HEK293 (cell line): ENCODE data around the gene PPP1R14B.

ENCODE experiments used
- CTCF ChIA-PET: fragments of 350-600 bp; formaldehyde crosslinking; extraction: SDS; loops from one replicate; lab custom pipeline; 2021; ENCODE audit warnings: antibody characterized with exemption; lab: Yijun Ruan, JAX
- POLR2A ChIA-PET: fragments of 300-600 bp; formaldehyde crosslinking; extraction: SDS; loops from one replicate; lab custom pipeline; 2020; ENCODE audit warnings: antibody characterized with exemption, inconsistent platforms; lab: Yijun Ruan, JAX
- H3K27ac ChIP-seq: fragments of 200-500 bp; sonication (Bioruptor generic); 2 replicates; pipeline ENCODE4 v1.5.1; 2014; ENCODE audit warnings: low read depth, low read length, control low read depth, inconsistent platforms; ENCODE audit errors: extremely low read depth
- H3K36me3 ChIP-seq, 2 experiments: fragments of 200-500 bp in 1 of 2; sonication (Bioruptor generic) in 1 of 2; 1 replicate in 1 of 2; 2 replicates in 1 of 2; pipeline ENCODE4 v1.5.1; 2014 to 2017; ENCODE audit warnings: inconsistent platforms in 2 of 2, low read length in 2 of 2; ENCODE audit not compliant: control insufficient read depth in 2 of 2, insufficient read depth in 1 of 2
- H3K4me1 ChIP-seq: fragments of 200-500 bp; sonication (Bioruptor generic); 2 replicates; pipeline ENCODE4 v1.5.1; 2014; ENCODE audit warnings: mild to moderate bottlenecking, low read length, inconsistent platforms; ENCODE audit not compliant: control insufficient read depth, insufficient read depth
- H3K4me3 ChIP-seq: 2 replicates; pipeline ENCODE4 v1.5.1; 2011; ENCODE audit warnings: low read depth, mild to moderate bottlenecking, control low read depth, low read length, moderate library complexity
- H3K9me3 ChIP-seq: fragments of 200-500 bp; sonication (Bioruptor generic); 2 replicates; pipeline ENCODE4 v1.5.1; 2014; ENCODE audit warnings: low read depth, low read length, inconsistent platforms; ENCODE audit not compliant: control insufficient read depth, insufficient read depth
- ELK4 ChIP-seq: IDR thresholded peaks from 2 replicates; pipeline ENCODE4 v1.6.1; 2011; ENCODE audit warnings: mild to moderate bottlenecking, low read depth, low read length, borderline replicate concordance
- GLI2 ChIP-seq: fragments of 450-650 bp; formaldehyde crosslinking; IDR thresholded peaks from 2 replicates; pipeline ENCODE4; 2017; ENCODE audit warnings: missing biosample characterization, missing genetic modification characterization, low read depth, borderline replicate concordance
- HOXC10 ChIP-seq: sonication (generic); formaldehyde crosslinking; IDR thresholded peaks from 2 replicates; pipeline ENCODE4 v1.8.1; 2023; ENCODE audit warnings: mild to moderate bottlenecking, missing genetic modification reagents
- KLF1 ChIP-seq: fragments of 450-650 bp; formaldehyde crosslinking; IDR thresholded peaks from 2 replicates; pipeline ENCODE4 v1.5.1; 2016; ENCODE audit warnings: missing biosample characterization, missing genetic modification characterization
- PRDM6 ChIP-seq: fragments of 450-650 bp; formaldehyde crosslinking; IDR thresholded peaks from 2 replicates; pipeline ENCODE4 v1.5.1; 2017; ENCODE audit warnings: missing biosample characterization, missing genetic modification characterization
- SALL2 ChIP-seq: fragments of 450-650 bp; formaldehyde crosslinking; IDR thresholded peaks from 2 replicates; pipeline ENCODE4 v1.5.0; 2017; ENCODE audit warnings: missing biosample characterization, mild to moderate bottlenecking, missing genetic modification characterization, borderline replicate concordance
- YY2 ChIP-seq: fragments of 450-650 bp; formaldehyde crosslinking; IDR thresholded peaks from 2 replicates; pipeline ENCODE4 v1.5.1; 2016; ENCODE audit warnings: missing biosample characterization, missing genetic modification characterization
- ZFP37 ChIP-seq: fragments of 450-650 bp; formaldehyde crosslinking; IDR thresholded peaks from 2 replicates; pipeline ENCODE4 v1.5.1; 2016; ENCODE audit warnings: missing biosample characterization, missing genetic modification characterization
- ZIC2 ChIP-seq: fragments of 450-650 bp; formaldehyde crosslinking; IDR thresholded peaks from 2 replicates; pipeline ENCODE4 v1.5.1; 2016; ENCODE audit warnings: missing biosample characterization, missing genetic modification characterization
- ZNF133 ChIP-seq: fragments of 450-650 bp; formaldehyde crosslinking; IDR thresholded peaks from 2 replicates; pipeline ENCODE4 v1.5.1; 2016; ENCODE audit warnings: missing biosample characterization, missing genetic modification characterization
- ZNF157 ChIP-seq: fragments of 450-650 bp; formaldehyde crosslinking; IDR thresholded peaks from 2 replicates; pipeline ENCODE4 v1.5.1; 2016; ENCODE audit warnings: missing biosample characterization, missing genetic modification characterization
- ZNF175 ChIP-seq: fragments of 450-650 bp; formaldehyde crosslinking; IDR thresholded peaks from 2 replicates; pipeline ENCODE4 v1.5.1; 2016; ENCODE audit warnings: missing biosample characterization, missing genetic modification characterization
- ZNF18 ChIP-seq: fragments of 450-650 bp; formaldehyde crosslinking; IDR thresholded peaks from 2 replicates; pipeline ENCODE4 v1.5.1; 2016; ENCODE audit warnings: missing biosample characterization, missing genetic modification characterization
- ZNF184 ChIP-seq: fragments of 450-650 bp; IDR thresholded peaks from 2 replicates; pipeline ENCODE4 v1.5.1; 2018; ENCODE audit warnings: missing biosample characterization, mild to moderate bottlenecking, missing genetic modification characterization
- ZNF214 ChIP-seq: fragments of 450-650 bp; formaldehyde crosslinking; IDR thresholded peaks from 2 replicates; pipeline ENCODE4 v1.5.1; 2017; ENCODE audit warnings: missing biosample characterization, mild to moderate bottlenecking, missing genetic modification characterization, borderline replicate concordance
- ZNF292 ChIP-seq: fragments of 450-650 bp; formaldehyde crosslinking; IDR thresholded peaks from 2 replicates; pipeline ENCODE4 v1.5.1; 2016; ENCODE audit warnings: low read depth, missing biosample characterization, missing genetic modification characterization, borderline replicate concordance
- ZNF391 ChIP-seq: fragments of 450-650 bp; formaldehyde crosslinking; IDR thresholded peaks from 2 replicates; pipeline ENCODE4 v1.5.1; 2016; ENCODE audit warnings: low read depth, missing biosample characterization, missing genetic modification characterization, borderline replicate concordance
- ZNF404 ChIP-seq: fragments of 450-650 bp; formaldehyde crosslinking; IDR thresholded peaks from 2 replicates; pipeline ENCODE4 v1.5.1; 2017; ENCODE audit warnings: missing biosample characterization, missing genetic modification characterization
- ZNF48 ChIP-seq: fragments of 450-650 bp; formaldehyde crosslinking; IDR thresholded peaks from 2 replicates; pipeline ENCODE4 v1.5.1; 2016; ENCODE audit warnings: missing biosample characterization, missing genetic modification characterization
- ZNF510 ChIP-seq: fragments of 450-650 bp; formaldehyde crosslinking; IDR thresholded peaks from 2 replicates; pipeline ENCODE4 v1.5.1; 2018; ENCODE audit warnings: mild to moderate bottlenecking, missing genetic modification characterization, missing biosample characterization; ENCODE audit not compliant: insufficient replicate concordance
- ZNF514 ChIP-seq: fragments of 450-650 bp; formaldehyde crosslinking; IDR thresholded peaks from 2 replicates; pipeline ENCODE4 v1.5.1; 2016; ENCODE audit warnings: missing biosample characterization, missing genetic modification characterization
- ZNF530 ChIP-seq: fragments of 450-650 bp; formaldehyde crosslinking; IDR thresholded peaks from 2 replicates; pipeline ENCODE4 v1.5.1; 2016; ENCODE audit warnings: low read depth, missing biosample characterization, missing genetic modification characterization
- ZNF629 ChIP-seq: fragments of 450-650 bp; formaldehyde crosslinking; IDR thresholded peaks from 2 replicates; pipeline ENCODE4 v1.5.1; 2017; ENCODE audit warnings: missing biosample characterization, missing genetic modification characterization
- ZNF660 ChIP-seq: fragments of 450-650 bp; IDR thresholded peaks from 2 replicates; pipeline ENCODE4 v1.5.1; 2018; ENCODE audit warnings: missing biosample characterization, mild to moderate bottlenecking, missing genetic modification characterization
- ZNF670 ChIP-seq: fragments of 450-650 bp; formaldehyde crosslinking; IDR thresholded peaks from 2 replicates; pipeline ENCODE4 v1.5.1; 2016; ENCODE audit warnings: missing biosample characterization, missing genetic modification characterization, low read depth
- ZNF76 ChIP-seq: fragments of 450-650 bp; formaldehyde crosslinking; IDR thresholded peaks from 2 replicates; pipeline ENCODE4; 2016; ENCODE audit warnings: low read depth, missing biosample characterization, missing genetic modification characterization, borderline replicate concordance
- ZNF768 ChIP-seq: fragments of 450-650 bp; formaldehyde crosslinking; IDR thresholded peaks from 2 replicates; pipeline ENCODE4 v1.5.1; 2018; ENCODE audit warnings: missing biosample characterization, mild to moderate bottlenecking, missing genetic modification characterization
- ZSCAN30 ChIP-seq: fragments of 450-650 bp; IDR thresholded peaks from 2 replicates; pipeline ENCODE4 v1.5.1; 2018; ENCODE audit warnings: missing biosample characterization, mild to moderate bottlenecking, missing genetic modification characterization, moderate library complexity
- TF ChIP-seq, protein P1 (sequence below): fragments of 450-650 bp; formaldehyde crosslinking; IDR thresholded peaks from 2 replicates; pipeline ENCODE4 v1.5.1; 2016; ENCODE audit warnings: missing biosample characterization, missing genetic modification characterization
- TF ChIP-seq, protein P2 (sequence below): fragments of 450-650 bp; formaldehyde crosslinking; IDR thresholded peaks from 2 replicates; pipeline ENCODE4 v1.5.1; 2016; ENCODE audit warnings: missing biosample characterization, missing genetic modification characterization

The PPP1R14B gene

GRCh38 chr11:64230171-64230984 lies 16.4 kb downstream of the PPP1R14B start, which contains the start of gene DNAJC4:
DNAJC4 (plus strand) TSS chr11:64230548; CDS start chr11:64230855, 307 bp downstream.
- peak within 1 kb of the TSS; percentile 71 for H3K4me3 ChIP-seq
- peaks cover 1% of the 10 kb centered on the region; the same call in 1 of the 2 replicates for H3K4me1 ChIP-seq
- H3K27ac ChIP-seq, result peak within 1 kb of the TSS; percentile 42; the same call in 1 of the 2 replicates
- POLR2A ChIA-PET, result interaction anchor here (0.8 to 0.9 kb wide), 2 partner anchors 10 to 54 kb away, joined by 3 read pairs; partner anchors contain the start of gene BAD
- no peaks in the 10 kb centered on the region for H3K9me3 ChIP-seq
- CTCF ChIA-PET, result interaction anchor here (0.6 to 1.7 kb wide), 4 partner anchors 13 to 1524 kb away, joined by 4 to 8 read pairs (median 5); no protein-coding TSS in a partner anchor
- no peaks in the 10 kb centered on the region for H3K36me3 ChIP-seq
- no peak for TF ChIP-seq ZNF18 (tag by site-specific recombination)
- TF ChIP-seq ZNF660, result no peak
- no peak for TF ChIP-seq ZNF391
- no peak for TF ChIP-seq GLI2
- TF ChIP-seq ZNF768 (tag by site-specific recombination), result no peak
- TF ChIP-seq ZNF48 (tag by site-specific recombination), result no peak
- TF ChIP-seq, protein P1, sequence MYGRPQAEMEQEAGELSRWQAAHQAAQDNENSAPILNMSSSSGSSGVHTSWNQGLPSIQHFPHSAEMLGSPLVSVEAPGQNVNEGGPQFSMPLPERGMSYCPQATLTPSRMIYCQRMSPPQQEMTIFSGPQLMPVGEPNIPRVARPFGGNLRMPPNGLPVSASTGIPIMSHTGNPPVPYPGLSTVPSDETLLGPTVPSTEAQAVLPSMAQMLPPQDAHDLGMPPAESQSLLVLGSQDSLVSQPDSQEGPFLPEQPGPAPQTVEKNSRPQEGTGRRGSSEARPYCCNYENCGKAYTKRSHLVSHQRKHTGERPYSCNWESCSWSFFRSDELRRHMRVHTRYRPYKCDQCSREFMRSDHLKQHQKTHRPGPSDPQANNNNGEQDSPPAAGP (tag by site-specific recombination), result peak; percentile 37; the same call in 1 of the 2 replicates
- TF ChIP-seq ZSCAN30 (tag by site-specific recombination), result no peak
- TF ChIP-seq ZNF214, result no peak
- no peak for TF ChIP-seq PRDM6 (tag by site-specific recombination)
- TF ChIP-seq SALL2, result no peak
- TF ChIP-seq ZNF184, result no peak
- TF ChIP-seq YY2 (tag by site-specific recombination), result 0 out of 2 replicates have a peak, but pooled peaks have one; percentile 40
- 0 out of 2 replicates have a peak, but pooled peaks have one; percentile 7 for TF ChIP-seq KLF1 (tag by site-specific recombination)
- TF ChIP-seq ZNF670, result no peak
- no peak for TF ChIP-seq ZNF292 (tag by site-specific recombination)
- 0 out of 2 replicates have a peak, but pooled peaks have one; percentile 20 for TF ChIP-seq ZIC2
- no peak for TF ChIP-seq ZNF530 (tag by site-specific recombination)
- no peak for TF ChIP-seq ZNF404 (tag by site-specific recombination)
- TF ChIP-seq ZNF133 (tag by site-specific recombination), result no peak
- no peak for TF ChIP-seq ZNF514 (tag by site-specific recombination)
- no peak for TF ChIP-seq HOXC10 (CRISPR knock-in tag)
- TF ChIP-seq ZNF629 (tag by site-specific recombination), result peak; percentile 67
- TF ChIP-seq ZNF175 (tag by site-specific recombination), result no peak
- TF ChIP-seq ZNF76 (tag by site-specific recombination), result peak; percentile 33; the same call in 1 of the 2 replicates
- TF ChIP-seq ZNF510 (tag by site-specific recombination), result no peak
- TF ChIP-seq ELK4, result no peak
- TF ChIP-seq, protein P2, sequence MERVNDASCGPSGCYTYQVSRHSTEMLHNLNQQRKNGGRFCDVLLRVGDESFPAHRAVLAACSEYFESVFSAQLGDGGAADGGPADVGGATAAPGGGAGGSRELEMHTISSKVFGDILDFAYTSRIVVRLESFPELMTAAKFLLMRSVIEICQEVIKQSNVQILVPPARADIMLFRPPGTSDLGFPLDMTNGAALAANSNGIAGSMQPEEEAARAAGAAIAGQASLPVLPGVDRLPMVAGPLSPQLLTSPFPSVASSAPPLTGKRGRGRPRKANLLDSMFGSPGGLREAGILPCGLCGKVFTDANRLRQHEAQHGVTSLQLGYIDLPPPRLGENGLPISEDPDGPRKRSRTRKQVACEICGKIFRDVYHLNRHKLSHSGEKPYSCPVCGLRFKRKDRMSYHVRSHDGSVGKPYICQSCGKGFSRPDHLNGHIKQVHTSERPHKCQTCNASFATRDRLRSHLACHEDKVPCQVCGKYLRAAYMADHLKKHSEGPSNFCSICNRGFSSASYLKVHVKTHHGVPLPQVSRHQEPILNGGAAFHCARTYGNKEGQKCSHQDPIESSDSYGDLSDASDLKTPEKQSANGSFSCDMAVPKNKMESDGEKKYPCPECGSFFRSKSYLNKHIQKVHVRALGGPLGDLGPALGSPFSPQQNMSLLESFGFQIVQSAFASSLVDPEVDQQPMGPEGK (tag by site-specific recombination), result peak; percentile 74
- TF ChIP-seq ZNF157 (tag by site-specific recombination), result no peak
- no peak for TF ChIP-seq ZFP37 (tag by site-specific recombination)
